ENCODE results near the gene WHAMM.
A peak's percentile ranks its signal among the peaks of the same experiment; 100 is the strongest.

Gene WHAMM

DNA sequence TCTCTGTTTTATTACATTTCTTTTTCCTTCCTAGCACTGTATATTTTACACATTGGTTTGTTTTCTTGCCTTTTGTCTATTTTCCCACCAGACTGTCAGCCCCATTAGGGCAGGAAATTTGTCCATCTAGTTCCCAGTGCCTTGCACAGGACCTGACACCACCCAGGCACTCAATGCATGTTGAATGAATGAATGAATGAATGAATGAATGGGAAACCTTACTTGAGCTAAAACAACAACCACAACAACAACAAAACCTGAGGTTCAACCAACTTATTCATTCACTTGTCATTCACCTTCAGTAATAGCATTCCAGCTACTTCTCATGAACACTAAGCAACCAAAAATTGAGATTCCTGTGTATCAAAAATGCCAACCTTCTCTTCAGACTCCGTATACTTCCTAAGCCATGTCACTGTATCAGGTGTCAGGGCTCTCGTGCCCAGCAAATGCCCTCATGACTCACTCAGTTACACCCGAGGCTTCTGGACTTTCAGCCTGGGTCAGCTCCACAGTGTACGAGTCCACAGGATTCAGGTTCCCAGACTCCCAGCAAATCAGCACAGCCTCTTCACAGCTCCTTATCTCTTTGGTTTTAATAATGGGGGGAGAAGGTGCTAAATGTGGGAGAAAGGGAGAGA is 40.9 kb upstream of the WHAMM start:
- peak; percentile 17 for DNase-seq (ENCODE audit: low read depth)
- H3K4me3 ChIP-seq (ENCODE audit: control insufficient read depth, low read depth, low read length) = no peak overlapping the region
- TF ChIP-seq, protein P1, sequence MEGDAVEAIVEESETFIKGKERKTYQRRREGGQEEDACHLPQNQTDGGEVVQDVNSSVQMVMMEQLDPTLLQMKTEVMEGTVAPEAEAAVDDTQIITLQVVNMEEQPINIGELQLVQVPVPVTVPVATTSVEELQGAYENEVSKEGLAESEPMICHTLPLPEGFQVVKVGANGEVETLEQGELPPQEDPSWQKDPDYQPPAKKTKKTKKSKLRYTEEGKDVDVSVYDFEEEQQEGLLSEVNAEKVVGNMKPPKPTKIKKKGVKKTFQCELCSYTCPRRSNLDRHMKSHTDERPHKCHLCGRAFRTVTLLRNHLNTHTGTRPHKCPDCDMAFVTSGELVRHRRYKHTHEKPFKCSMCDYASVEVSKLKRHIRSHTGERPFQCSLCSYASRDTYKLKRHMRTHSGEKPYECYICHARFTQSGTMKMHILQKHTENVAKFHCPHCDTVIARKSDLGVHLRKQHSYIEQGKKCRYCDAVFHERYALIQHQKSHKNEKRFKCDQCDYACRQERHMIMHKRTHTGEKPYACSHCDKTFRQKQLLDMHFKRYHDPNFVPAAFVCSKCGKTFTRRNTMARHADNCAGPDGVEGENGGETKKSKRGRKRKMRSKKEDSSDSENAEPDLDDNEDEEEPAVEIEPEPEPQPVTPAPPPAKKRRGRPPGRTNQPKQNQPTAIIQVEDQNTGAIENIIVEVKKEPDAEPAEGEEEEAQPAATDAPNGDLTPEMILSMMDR (conservative IDR thresholded peaks at IDR 0.05; ENCODE audit: control insufficient read depth, insufficient read depth, low read depth, low read length) = no peak

DNA sequence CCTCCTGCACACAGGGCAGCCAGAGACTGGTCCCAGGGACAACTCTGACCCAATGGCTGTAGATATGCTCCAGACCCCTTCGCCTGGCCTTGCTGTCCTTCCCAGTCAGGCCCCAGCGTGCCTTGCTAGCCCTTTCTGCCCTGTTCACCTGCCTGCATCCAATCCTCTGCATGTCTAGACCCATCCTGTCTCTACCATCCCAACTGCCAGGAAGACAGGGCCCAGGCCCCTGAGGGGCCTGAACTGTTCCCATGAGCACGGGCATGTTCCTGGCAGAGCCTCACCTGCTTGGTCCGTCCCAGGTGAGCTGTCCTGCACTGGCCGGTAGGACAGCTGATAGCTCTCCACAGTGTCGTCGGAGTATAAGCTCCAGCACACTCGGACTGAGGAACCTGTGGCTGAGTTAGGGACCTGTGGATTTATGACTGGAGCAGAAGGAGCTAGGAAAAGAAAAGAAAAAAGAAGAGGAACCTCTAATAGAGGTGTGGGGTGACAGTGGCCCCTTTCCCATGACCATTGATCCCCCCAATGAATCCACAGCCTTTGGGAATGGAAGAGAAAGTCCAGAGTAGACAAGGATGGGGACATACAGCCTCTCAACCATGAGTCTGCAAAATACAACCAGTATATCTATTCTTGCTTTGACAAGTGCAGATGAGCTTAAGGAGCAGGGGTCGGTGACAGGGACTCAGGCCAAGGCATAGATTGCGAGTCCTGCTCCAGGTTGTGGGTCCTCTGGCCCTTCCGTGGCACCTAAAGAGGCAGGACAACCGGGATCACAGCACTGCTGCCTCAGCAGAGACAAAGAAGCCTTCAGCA is 37.4 kb upstream of the WHAMM start:
- DNase-seq (ENCODE audit: low read depth) = no peak
- H3K4me3 ChIP-seq (ENCODE audit: control insufficient read depth, low read depth, low read length) = no peak overlapping the region
- TF ChIP-seq, protein P1 (conservative IDR thresholded peaks at IDR 0.05; ENCODE audit: control insufficient read depth, insufficient read depth, low read depth, low read length) = no peak

DNA sequence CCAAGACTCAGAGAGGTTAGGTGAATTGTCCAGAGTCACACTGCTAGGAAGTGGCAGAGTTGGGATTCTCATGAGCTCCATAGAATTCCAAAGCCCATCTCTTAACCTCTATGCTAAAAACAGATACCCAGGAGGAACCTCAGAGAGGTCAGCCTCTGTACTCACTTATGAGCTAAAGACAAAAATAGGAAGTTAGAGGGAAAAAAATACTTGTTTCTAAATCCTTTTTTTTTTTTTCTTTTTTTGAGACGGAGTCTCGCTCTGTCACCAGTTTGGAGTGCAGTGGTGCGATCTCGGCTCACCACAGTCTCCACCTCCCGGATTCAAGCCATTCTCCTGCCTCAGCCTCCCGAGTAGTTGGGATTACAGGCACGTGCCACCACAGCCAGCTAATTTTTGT is 34.9 kb upstream of the WHAMM start:
- TF ChIP-seq, protein P1 (conservative IDR thresholded peaks at IDR 0.05; ENCODE audit: control insufficient read depth, insufficient read depth, low read depth, low read length) = no peak
- no peak for DNase-seq (ENCODE audit: low read depth)
- no peak overlapping the region for H3K4me3 ChIP-seq (ENCODE audit: control insufficient read depth, low read depth, low read length)

DNA sequence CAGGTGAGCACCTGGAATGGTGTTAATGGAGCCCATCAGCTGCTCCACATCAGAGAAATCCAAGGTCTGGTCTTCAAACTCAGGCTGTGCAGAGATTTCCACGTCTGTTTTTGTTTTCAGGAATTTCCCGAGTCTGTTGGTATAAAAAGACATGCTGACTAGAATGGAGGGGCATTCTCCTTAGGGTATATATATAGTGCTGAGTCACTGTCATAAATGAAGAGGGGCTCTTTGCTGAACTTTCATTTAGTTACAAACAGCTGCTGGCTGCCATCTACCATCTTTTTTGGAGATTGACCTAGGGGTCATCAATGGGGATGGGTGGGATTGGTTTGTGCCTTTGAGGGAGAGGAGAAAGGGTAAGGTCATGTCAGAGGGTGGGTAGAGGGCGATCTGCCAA is 30.7 kb upstream of the WHAMM start:
- no peak for DNase-seq (ENCODE audit: low read depth)
- TF ChIP-seq, protein P1 (conservative IDR thresholded peaks at IDR 0.05; ENCODE audit: control insufficient read depth, insufficient read depth, low read depth, low read length) = no peak

DNA sequence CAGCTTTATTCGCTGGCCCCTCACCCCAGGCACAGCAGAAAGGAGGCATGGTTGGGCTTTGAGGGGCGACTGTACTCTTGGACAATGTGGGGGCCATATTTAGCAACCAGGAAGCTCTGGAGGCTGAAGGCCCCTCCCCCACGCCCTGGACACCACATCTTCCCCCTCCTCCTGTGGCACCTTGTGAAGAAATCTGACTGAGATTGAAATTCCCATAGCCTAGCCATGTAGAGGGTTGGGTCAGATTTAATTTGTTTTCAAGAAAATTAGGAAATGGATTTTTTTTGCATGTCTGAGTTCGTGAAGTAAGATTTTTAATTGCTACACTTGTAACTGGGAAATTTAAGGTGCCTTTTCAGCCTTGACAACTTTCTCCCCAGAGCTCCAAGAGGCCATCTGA is 28.1 kb upstream of the WHAMM start:
- no peak overlapping the region for H3K4me3 ChIP-seq (ENCODE audit: control insufficient read depth, low read depth, low read length)
- no peak for DNase-seq (ENCODE audit: low read depth)
- TF ChIP-seq, protein P1 (conservative IDR thresholded peaks at IDR 0.05; ENCODE audit: control insufficient read depth, insufficient read depth, low read depth, low read length) = no peak

More for the DNA sequence above, 30.7 kb upstream of the WHAMM start:
- H3K4me3 ChIP-seq (ENCODE audit: control insufficient read depth, low read depth, low read length) = no peak overlapping the region

DNA sequence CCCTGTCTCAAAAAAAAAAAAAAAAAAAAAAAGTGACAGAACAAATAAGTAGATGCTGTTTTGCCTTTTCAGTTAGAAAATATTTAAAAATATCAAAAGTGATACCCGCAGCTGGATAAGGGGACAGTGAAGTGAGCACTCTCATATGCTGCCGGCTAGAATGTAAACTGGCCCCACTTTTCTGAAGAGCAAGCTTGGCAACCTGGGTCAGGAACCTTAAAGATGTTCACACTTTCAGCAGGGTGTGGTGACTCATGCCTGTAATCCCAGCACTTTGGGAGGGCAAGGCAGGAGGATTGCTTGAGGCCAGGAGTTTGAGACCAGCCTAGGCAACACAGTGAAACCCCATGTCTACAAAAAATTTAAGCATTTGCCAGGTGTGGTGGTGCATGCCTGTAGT is 20.9 kb upstream of the WHAMM start:
- no peak for DNase-seq (ENCODE audit: low read depth)
- no peak overlapping the region for H3K4me3 ChIP-seq (ENCODE audit: control insufficient read depth, low read depth, low read length)

More for the DNA sequence above, 20.9 kb upstream of the WHAMM start:
- TF ChIP-seq, protein P1 (conservative IDR thresholded peaks at IDR 0.05; ENCODE audit: control insufficient read depth, insufficient read depth, low read depth, low read length) = no peak

All from fibroblast of mammary gland (primary cell).